Heart right ventricle (tissue), 16 donors: ENCODE results near the gene RNF44. TPM values are rescaled to one million over a fixed set of nuclear protein-coding genes. Genes with fewer than 3 reads are reported as not detected.

Experiments
- ATAC-seq, 8 donors: fragments of 200-7000 bp; cut with Tn5 transposase; one replicate each; pipeline ENCODE4 v1.9.1; 2020; ENCODE audit warnings: mild to moderate bottlenecking in 8 of 8, moderate library complexity in 8 of 8, moderate number of reproducible peaks in 1 of 8
- DNase-seq, 2 donors: peaks; one replicate each; pipeline ENCODE4 v3.0.0-alpha.2; 2020
- H3K27ac ChIP-seq, 10 donors: fragments of 200-600 bp; sonication (generic) in 2 of 10; one replicate each; pipeline versions ENCODE4 v1.5.0 to v1.8.0; 2020 to 2022; ENCODE audit warnings: mild to moderate bottlenecking in 3 of 10
- H3K27me3 ChIP-seq, 7 donors: fragments of 200-600 bp; one replicate each; pipeline ENCODE4 v1.8.0; 2021 to 2022; ENCODE audit warnings: mild to moderate bottlenecking in 2 of 7
- H3K36me3 ChIP-seq, 9 donors: fragments of 200-600 bp; sonication (generic) in 1 of 9; one replicate each; pipeline versions ENCODE4 v1.5.0 to v1.8.0; 2020 to 2022; ENCODE audit warnings: mild to moderate bottlenecking in 2 of 9
- H3K4me1 ChIP-seq, 9 donors: fragments of 200-600 bp; sonication (generic) in 1 of 9; one replicate each; pipeline versions ENCODE4 v1.5.0 to v1.8.0; 2020 to 2022; ENCODE audit warnings: mild to moderate bottlenecking in 4 of 9
- H3K4me3 ChIP-seq, 10 donors: fragments of 200-600 bp; sonication (generic) in 2 of 10; one replicate each; pipeline versions ENCODE4 v1.5.0 to v1.8.0; 2020 to 2022; ENCODE audit warnings: mild to moderate bottlenecking in 7 of 10, moderate library complexity in 2 of 10
- H3K9me3 ChIP-seq, 11 donors: fragments of 200-600 bp in 10 of 11; sonication (generic) in 2 of 11; one replicate each; pipeline versions ENCODE4 v1.5.0 to v1.8.0; 2013 to 2022; ENCODE audit warnings: mild to moderate bottlenecking in 2 of 11, control low read depth in 1 of 11, moderate library complexity in 1 of 11
- CTCF ChIP-seq, 9 donors: fragments of 200-600 bp; sonication (generic) in 2 of 9; IDR thresholded peaks; one replicate each; pipeline versions ENCODE4 v1.5.0 to v1.8.0; 2021 to 2022; ENCODE audit warnings: antibody characterized with exemption in 9 of 9, mild to moderate bottlenecking in 5 of 9, moderate library complexity in 1 of 9
- WGBS, 2 donors: extraction: QIAGEN DNeasy Blood & Tissue Kit; methylation state at CpG; one replicate each; pipeline ENCODE4 v1.1.7; 2013; ENCODE audit warnings: inconsistent platforms in 1 of 2; 5-methylcytosine and 5-hydroxymethylcytosine counted together
- intact Hi-C, 10 donors: fragments of 100-400 bp; cut with DNase I; formaldehyde crosslinking; loops; one replicate each; pipeline versions ENCODE4 v1.11.1 to v1.14.2; 2022
- polyA plus RNA-seq, 2 donors: library from polyadenylated mRNA; stranded (reverse); fragments of 200-250 nt; gene quantifications; one replicate each; pipeline ENCODE4 v1.2.3, GENCODE V29; 2013
- total RNA-seq, 10 donors: library from RNA; stranded (reverse); fragmentation: NEBNext Ultra II Directional in 3 of 10; extraction: Animal tissue kit (Norgen Biotek cat#: 25700) in 3 of 10; gene quantifications; one replicate each; pipeline versions ENCODE4 v1.2.1 to v1.2.4, GENCODE V29; 2021 to 2023
- donor health status: Arrhythmogenic right ventricular cardiomyopathy.
- donor health status: ischemic (EF 13 %, LVEDD 7.1; RV severe dilation, severe dysfunction).
- donor health status: healthy with polysubstance abuse.
- donor health status: DM: no; HTN: yes; CAD: no.
- donor health status: DM: no; HTN: no; CAD: no.
- donor health status: ischemic (EF 25% LVEDD 6.9; RV normal size, moderate dysfunction).
- donor health status: ischemic (EF 25% LVEDD 5.7; RV mildly dilated, moderate dysfunction).
- donor health status: healthy.
- donor health status: DM: yes; HTN: yes; CAD: no.
- donor health status: Ischemic cardiomyopathy.
- donor health status: ischemic (EF 35%, LVEDD 5.7; RV mildly dilated, moderate dysfunction).
- donor health status: nonischemic (EF 11% LVEDD 7.7; RV severe dilation, severe dysfunction).
- donor health status: DM: yes; HTN: yes; CAD: no.
- donor health status: PGD.
- donor health status: ischemic (EF 29% LVEDD 5.4; RV normal size, mild dysfunction).
- donor health status: nonischemic (EF 23%, LVEDD 6.1; RV moderate dilation, normal function).

RNF44 gene
- total and polyA plus RNA-seq, 12 donors: 7.9 to 31.1 (median 21.5) TPM

GRCh38 chr5:176575066-176575465, 37.9 kb upstream of the RNF44 start:
- Histone ChIP-seq H3K9me3 (no peaks in the 10 kb centered on the region), H3K4me1 (peaks cover 0 to 3% (median 0%) of the 10 kb centered on the region in 9 donors), H3K27ac (no peak overlapping the region), H3K4me3 (no peak overlapping the region), H3K27me3 (peaks cover 0 to 21% (median 0%) of the 10 kb centered on the region in 7 donors), H3K36me3 (no peaks in the 10 kb centered on the region)
- 85 to 86% methylated on average over 14 of the region's 14 CpGs for WGBS, 2 donors
- intact Hi-C loops: loop anchor here in 6 of 10 donors (2.0 to 10.0 kb wide), 5 partner anchors 52 to 72 kb away; partner anchors contain the start of genes TSPAN17 (in 3 of the 6), EIF4E1B (in 1 of the 6) and SNCB (in 1 of the 6)
- DNase-seq (no peak), ATAC-seq (no peak)
- TF ChIP-seq CTCF (IDR thresholded peaks at IDR 0.05): no peak

GRCh38 chr5:176574297-176574591, 37.0 kb upstream of the RNF44 start:
- peaks cover 0 to 29% (median 3%) of the 10 kb centered on the region in 7 donors for H3K27me3 ChIP-seq
- peaks cover 0 to 3% (median 0%) of the 10 kb centered on the region in 9 donors for H3K4me1 ChIP-seq
- no peaks in the 10 kb centered on the region for H3K9me3 ChIP-seq
- no peak overlapping the region for H3K4me3 ChIP-seq
- intact Hi-C loops: loop anchor here in 6 of 10 donors (2.0 to 10.0 kb wide), 5 partner anchors 61 to 157 kb away; partner anchors contain the start of genes TSPAN17 (in 5 of the 6), CLTB (in 1 of the 6), EIF4E1B (in 1 of the 6) and SNCB (in 1 of the 6)
- DNase-seq: no peak
- no peak for ATAC-seq
- 42 to 47% methylated on average over 10 of the region's 10 CpGs for WGBS, 2 donors
- peak in 3 of 9 donors; percentile 8 to 29 (median 20) for TF ChIP-seq CTCF (IDR thresholded peaks at IDR 0.05)
- no peak overlapping the region for H3K27ac ChIP-seq
- no peaks in the 10 kb centered on the region for H3K36me3 ChIP-seq

- Histone ChIP-seq H3K4me1 (peaks cover 0 to 3% (median 0%) of the 10 kb centered on the region in 9 donors), H3K36me3 (no peaks in the 10 kb centered on the region), H3K9me3 (no peaks in the 10 kb centered on the region), H3K4me3 (no peak overlapping the region), H3K27me3 (peaks cover 0 to 33% (median 5%) of the 10 kb centered on the region in 7 donors), H3K27ac (no peak overlapping the region)
- intact Hi-C loops: loop anchor here in 6 of 10 donors (2.0 to 10.0 kb wide), 5 partner anchors 61 to 156 kb away; partner anchors contain the start of genes TSPAN17 (in 5 of the 6), CLTB (in 1 of the 6), EIF4E1B (in 1 of the 6) and SNCB (in 1 of the 6)
- ATAC-seq: peak; percentile 76 to 91 (median 90)
- peak; percentile 62 to 78 for DNase-seq
- peak; percentile 63 to 88 (median 82) for TF ChIP-seq CTCF (IDR thresholded peaks at IDR 0.05)
- 35 to 43% methylated on average over 18 of the region's 18 CpGs for WGBS, 2 donors
Measured at GRCh38 chr5:176573564-176574296, 36.5 kb upstream of the RNF44 start.

- no peak for TF ChIP-seq CTCF (IDR thresholded peaks at IDR 0.05)
- DNase-seq: no peak
- no peak overlapping the region for H3K27ac ChIP-seq
- intact Hi-C loops: loop anchor here in 5 of 10 donors (5.0 to 10.0 kb wide), 4 partner anchors 65 to 153 kb away; partner anchors contain the start of genes TSPAN17 (in 4 of the 5), CLTB (in 1 of the 5), EIF4E1B (in 1 of the 5) and SNCB (in 1 of the 5)
- H3K4me3 ChIP-seq: no peak overlapping the region
- peaks cover 0 to 50% (median 14%) of the 10 kb centered on the region in 7 donors for H3K27me3 ChIP-seq
- WGBS, 2 donors: 51 to 57% methylated on average over 6 of the region's 6 CpGs
- no peaks in the 10 kb centered on the region for H3K36me3 ChIP-seq
- H3K9me3 ChIP-seq: no peaks in the 10 kb centered on the region
- H3K4me1 ChIP-seq: peaks cover 0 to 3% (median 0%) of the 10 kb centered on the region in 9 donors
- no peak for ATAC-seq
Measured at GRCh38 chr5:176570044-176570443, 32.8 kb upstream of the RNF44 start.
